Fibroblast of the aortic adventitia (primary cell): Measurements from ENCODE around the gene SESN2. TPM values are rescaled to one million over a fixed set of nuclear protein-coding genes. Genes with fewer than 3 reads are reported as not detected.

ENCODE experiments used
- DNase-seq: peaks from one replicate; pipeline ENCODE4 v3.0.0-alpha.2; 2010; ENCODE audit warnings: low read depth
- H3K4me3 ChIP-seq: 2 replicates; pipeline ENCODE4 v1.5.1; 2011; ENCODE audit warnings: low read depth, mild to moderate bottlenecking, control low read depth, low read length, moderate library complexity
- CTCF ChIP-seq: IDR thresholded peaks from 2 replicates; pipeline ENCODE4 v1.5.1; 2011; ENCODE audit warnings: mild to moderate bottlenecking, low read length, control low read depth, inconsistent platforms; ENCODE audit not compliant: insufficient read depth
- total RNA-seq: library from RNA; depleted of rRNA; stranded (reverse); fragments of >200 nt; gene quantifications from 2 replicates; pipeline ENCODE4 v1.2.3, GENCODE V29; 2012; ENCODE audit warnings: low replicate concordance

Gene SESN2
- total RNA-seq, 1 donor: 47.4 TPM

DNA sequence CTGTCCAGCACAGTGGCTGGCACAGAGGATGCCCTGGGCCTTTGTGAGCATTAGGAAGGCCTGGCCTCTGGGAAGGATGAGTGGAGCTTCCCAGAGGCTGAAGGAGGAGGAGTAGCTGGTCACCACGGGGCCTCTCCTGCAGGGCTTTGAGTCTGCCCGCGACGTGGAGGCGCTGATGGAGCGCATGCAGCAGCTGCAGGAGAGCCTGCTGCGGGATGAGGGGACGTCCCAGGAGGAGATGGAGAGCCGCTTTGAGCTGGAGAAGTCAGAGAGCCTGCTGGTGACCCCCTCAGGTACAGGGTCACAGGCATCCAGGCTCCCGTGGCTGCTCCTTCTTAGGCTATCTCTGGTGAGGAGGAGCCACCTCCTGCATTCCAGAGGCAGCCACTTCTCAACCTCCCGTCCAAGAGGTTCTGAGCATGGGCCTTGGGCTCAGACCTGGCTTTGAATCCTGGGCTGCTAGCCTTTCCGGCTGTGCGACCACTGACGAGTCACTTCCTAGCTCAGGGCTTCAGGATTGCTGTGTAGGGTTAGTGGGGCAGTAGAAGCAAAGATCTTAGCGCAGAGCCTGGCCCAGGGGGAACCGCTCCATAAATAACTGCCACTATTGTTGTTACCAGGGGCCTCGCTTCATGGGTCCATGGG is 14.0 kb downstream of the SESN2 start:
- no peak overlapping the region for H3K4me3 ChIP-seq
- no peak for TF ChIP-seq CTCF
- no peak for DNase-seq

DNA sequence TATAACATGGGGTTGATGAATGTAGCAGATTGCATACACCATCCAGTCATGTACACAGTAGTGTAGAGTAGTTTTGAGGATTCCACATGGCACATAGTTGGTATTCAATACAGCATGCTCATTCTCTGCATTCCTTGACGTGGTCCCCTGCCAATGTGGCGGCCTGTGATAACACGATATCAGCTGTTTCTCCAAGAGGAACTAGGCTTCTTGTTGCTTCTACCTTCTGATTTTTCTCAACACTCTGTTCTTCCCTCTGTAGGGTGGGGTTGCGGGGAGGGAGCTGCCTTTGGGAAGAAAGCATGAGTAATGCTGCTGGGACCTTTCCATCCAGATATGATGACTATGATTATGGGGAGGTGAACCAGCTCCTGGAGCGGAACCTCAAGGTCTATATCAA is 19.4 kb downstream of the SESN2 start:
- no peak overlapping the region for H3K4me3 ChIP-seq
- DNase-seq: no peak
- TF ChIP-seq CTCF: no peak

- TF ChIP-seq CTCF: no peak
- DNase-seq: no peak
- H3K4me3 ChIP-seq: no peak overlapping the region
Observed at GRCh38 chr1:28279721-28280120, 20.4 kb downstream of the SESN2 start.

GRCh38 chr1:28280501-28280900 is 21.2 kb downstream of the SESN2 start:
- no peak overlapping the region for H3K4me3 ChIP-seq
- no peak for DNase-seq
- no peak for TF ChIP-seq CTCF

GRCh38 chr1:28280977-28281381 is 21.7 kb downstream of the SESN2 start:
- DNase-seq: no peak
- no peak for TF ChIP-seq CTCF
- H3K4me3 ChIP-seq: no peak overlapping the region

DNA sequence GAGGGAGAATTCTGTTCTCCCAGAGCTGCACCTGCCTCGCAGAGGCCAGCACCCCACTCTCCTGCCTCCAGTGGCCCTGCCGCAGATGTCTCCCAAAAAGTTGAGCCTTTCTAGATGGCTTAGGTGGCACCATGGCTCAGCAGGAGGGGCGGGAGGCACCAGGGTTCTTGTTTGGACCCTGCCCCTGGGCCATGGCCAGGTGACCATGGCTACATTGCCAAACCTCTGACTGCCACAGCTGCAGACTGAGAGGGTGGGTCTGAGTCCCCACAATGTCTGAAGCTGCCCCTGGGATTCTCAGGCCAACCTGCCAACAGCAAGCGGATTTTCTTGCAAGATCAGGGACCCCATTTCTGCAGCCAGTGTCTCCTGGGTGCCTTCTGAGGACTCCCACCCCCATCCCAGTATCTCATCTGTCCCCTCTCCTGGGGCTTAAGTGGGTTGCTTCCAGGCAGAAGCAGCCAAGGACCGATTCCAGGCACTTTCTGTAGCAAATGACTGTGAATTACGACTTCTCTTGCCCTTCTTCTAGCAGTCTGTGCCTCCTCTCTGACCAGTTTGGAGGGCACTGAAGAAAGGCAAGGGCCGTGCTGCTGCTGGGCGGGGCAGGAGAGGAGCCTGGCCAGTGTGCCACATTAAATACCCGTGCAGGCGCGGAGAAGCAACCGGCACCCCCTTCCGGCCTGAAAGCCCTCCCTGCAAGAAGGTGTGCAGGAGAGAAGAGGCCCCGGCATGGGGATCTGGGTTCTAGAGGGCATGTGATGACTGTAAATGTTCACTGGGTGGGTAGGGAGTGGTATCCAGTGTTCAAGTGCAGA is 22.5 kb downstream of the SESN2 start:
- no peak for DNase-seq
- H3K4me3 ChIP-seq: no peak overlapping the region
- no peak for TF ChIP-seq CTCF
